Lower lobe of right lung (tissue), 2 donors: ENCODE data around the gene NFATC2. TPM values are rescaled to one million over a fixed set of nuclear protein-coding genes. Genes with fewer than 3 reads are reported as not detected.
A peak's percentile ranks its signal among the peaks of the same experiment; 100 is the strongest.

ENCODE experiments used
- ATAC-seq, 2 donors: fragments of 200-7000 bp; cut with Tn5 transposase; one replicate each; pipeline ENCODE4 v1.9.1; 2020 to 2022; ENCODE audit warnings: mild to moderate bottlenecking in 2 of 2, moderate library complexity in 2 of 2
- DNase-seq: peaks from one replicate; pipeline ENCODE4 v3.0.0-alpha.2; 2020
- H3K27ac ChIP-seq: fragments of 200-600 bp; one replicate; pipeline ENCODE4 v1.8.0; 2022
- H3K27me3 ChIP-seq: fragments of 200-600 bp; one replicate; pipeline ENCODE4 v1.8.0; 2022; ENCODE audit warnings: low read depth
- H3K36me3 ChIP-seq: fragments of 200-600 bp; one replicate; pipeline ENCODE4 v1.8.0; 2022; ENCODE audit warnings: mild to moderate bottlenecking
- H3K4me1 ChIP-seq: fragments of 200-600 bp; one replicate; pipeline ENCODE4 v1.8.0; 2022
- H3K4me3 ChIP-seq: fragments of 200-600 bp; one replicate; pipeline ENCODE4 v1.8.0; 2022; ENCODE audit warnings: mild to moderate bottlenecking
- H3K9me3 ChIP-seq: fragments of 200-600 bp; one replicate; pipeline ENCODE4 v1.8.0; 2022
- CTCF ChIP-seq: fragments of 200-600 bp; IDR thresholded peaks from one replicate; pipeline ENCODE4 v1.8.0; 2022; ENCODE audit warnings: antibody characterized with exemption, mild to moderate bottlenecking
- intact Hi-C: fragments of 100-400 bp; cut with DNase I; formaldehyde crosslinking; loops from one replicate; pipeline ENCODE4 v1.11.0; 2022
- total RNA-seq: library from RNA; stranded (reverse); fragmentation: NEBNext Ultra II Directional; extraction: Animal tissue kit (Norgen Biotek cat#: 25700); gene quantifications from one replicate; pipeline ENCODE4 v1.2.1, GENCODE V29; 2021
- donor health status: DM: no; HTN: yes; CAD: no; lungs with severe emphysema.

The NFATC2 gene
- total RNA-seq, 1 donor from 2014 or later, result 6.6 TPM

GRCh38 chr20:51374961-51375360 is 167.6 kb downstream of the NFATC2 start:
- Histone ChIP-seq H3K27ac (no peak overlapping the region), H3K4me1 (peaks cover 7% of the 10 kb centered on the region)
- ATAC-seq, result no peak

GRCh38 chr20:51374456-51374830 is 168.1 kb downstream of the NFATC2 start:
- ATAC-seq, result no peak
- no peak for DNase-seq
- no peak overlapping the region for H3K4me3 ChIP-seq
- H3K4me1 ChIP-seq, result peaks cover 7% of the 10 kb centered on the region
- H3K27ac ChIP-seq, result no peak overlapping the region
- H3K9me3 ChIP-seq, result no peaks in the 10 kb centered on the region
- H3K27me3 ChIP-seq, result no peaks in the 10 kb centered on the region
- no peaks in the 10 kb centered on the region for H3K36me3 ChIP-seq
- no peak for TF ChIP-seq CTCF
- intact Hi-C loops, result no loop called here

More at GRCh38 chr20:51374961-51375360, 167.6 kb downstream of the NFATC2 start:
- DNase-seq, result no peak
- intact Hi-C loops, result no loop called here
- Histone ChIP-seq H3K27me3 (no peaks in the 10 kb centered on the region), H3K36me3 (no peaks in the 10 kb centered on the region), H3K9me3 (no peaks in the 10 kb centered on the region), H3K4me3 (no peak overlapping the region)
- TF ChIP-seq CTCF, result no peak

GRCh38 chr20:51373713-51374455 is 168.6 kb downstream of the NFATC2 start:
- no peaks in the 10 kb centered on the region for H3K9me3 ChIP-seq
- H3K27ac ChIP-seq, result no peak overlapping the region
- no peak overlapping the region for H3K4me3 ChIP-seq
- H3K36me3 ChIP-seq, result no peaks in the 10 kb centered on the region
- DNase-seq, result no peak
- H3K4me1 ChIP-seq, result peaks cover 7% of the 10 kb centered on the region
- ATAC-seq, result peak; percentile 65 to 79
- H3K27me3 ChIP-seq, result no peaks in the 10 kb centered on the region
- TF ChIP-seq CTCF, result no peak
- intact Hi-C loops, result no loop called here

DNA sequence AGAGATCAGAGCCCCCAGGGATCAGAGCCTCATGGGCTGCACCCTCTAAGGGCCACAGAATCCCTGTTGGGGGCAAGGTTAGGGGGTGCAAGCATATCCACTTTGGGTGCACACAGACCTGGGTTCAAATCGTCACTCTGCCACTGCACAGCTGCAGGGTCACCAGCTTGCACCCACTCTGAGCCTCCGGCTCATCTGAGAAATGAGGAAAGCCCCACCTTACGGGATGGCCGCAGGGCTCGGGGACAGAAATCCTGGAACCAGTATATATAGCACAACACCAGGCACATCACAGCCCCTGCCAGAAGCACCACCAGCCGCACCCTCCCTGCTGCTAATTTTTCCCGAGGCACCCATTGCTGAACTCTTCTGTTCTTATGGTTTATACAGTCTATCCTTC is 169.6 kb downstream of the NFATC2 start:
- intact Hi-C loops, result no loop called here
- peaks cover 7% of the 10 kb centered on the region for H3K4me1 ChIP-seq
- ATAC-seq (no peak), DNase-seq (no peak)
- no peak for TF ChIP-seq CTCF
- no peaks in the 10 kb centered on the region for H3K36me3 ChIP-seq
- no peak overlapping the region for H3K27ac ChIP-seq
- H3K9me3 ChIP-seq, result no peaks in the 10 kb centered on the region
- no peak overlapping the region for H3K4me3 ChIP-seq
- no peaks in the 10 kb centered on the region for H3K27me3 ChIP-seq

DNA sequence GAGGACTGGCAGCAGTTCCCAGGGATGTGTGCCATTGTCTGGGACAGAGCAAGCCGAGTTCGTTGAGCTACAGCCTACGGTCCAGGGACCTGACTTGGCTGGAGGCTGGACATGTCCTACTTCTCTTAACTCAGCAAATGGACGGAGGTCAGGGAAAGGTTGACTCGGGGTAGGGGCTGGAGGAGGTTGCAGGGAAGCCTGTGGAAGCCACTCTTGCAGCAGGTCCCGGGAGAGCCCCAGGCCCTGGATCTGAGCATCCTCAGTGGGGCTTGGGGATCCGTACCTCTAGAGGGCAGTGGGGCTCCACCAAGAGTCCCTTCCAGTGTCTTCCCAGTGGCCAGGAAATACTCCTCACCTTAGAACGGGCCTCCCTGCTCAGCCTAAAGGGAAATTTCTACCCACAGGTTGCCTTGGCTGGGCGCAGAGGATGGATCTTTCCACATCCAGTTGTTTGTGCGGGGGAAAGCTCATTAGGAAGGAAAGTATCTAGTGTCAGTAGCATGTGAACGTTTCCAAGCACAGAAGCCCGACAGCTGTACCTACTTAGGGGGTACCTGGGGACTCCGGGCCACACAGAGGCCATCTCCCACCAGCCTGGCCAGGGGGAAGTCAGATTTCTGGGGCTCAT is 170.2 kb downstream of the NFATC2 start:
- intact Hi-C loops, result no loop called here
- peak; percentile 73 to 88 for ATAC-seq
- Histone ChIP-seq H3K4me1 (peaks cover 7% of the 10 kb centered on the region), H3K36me3 (no peaks in the 10 kb centered on the region), H3K27ac (no peak overlapping the region), H3K27me3 (no peaks in the 10 kb centered on the region), H3K4me3 (no peak overlapping the region), H3K9me3 (no peaks in the 10 kb centered on the region)
- DNase-seq, result peak; percentile 62
- peak; percentile 83 for TF ChIP-seq CTCF
